IMR-90 (cell line): ENCODE results near the gene FLT3. TPM values are rescaled to one million over a fixed set of nuclear protein-coding genes. Genes with fewer than 3 reads are reported as not detected.

Experiments used
- ATAC-seq: fragments of 200-7000 bp; cut with Tn5 transposase; 2 replicates; pipeline ENCODE4 v1.9.1; 2020; ENCODE audit warnings: low read depth, mild to moderate bottlenecking, moderate library complexity
- BruUV-seq: library from RNA; stranded (reverse); fragments of 400-500 nt; replicated peaks from 2 replicates; lab custom pipeline; 2021; lab: Mats Ljungman, UMichigan
- CTCF ChIA-PET: fragments of 300-600 bp; formaldehyde crosslinking; extraction: SDS; loops from one replicate; lab custom pipeline; 2021; ENCODE audit warnings: antibody characterized with exemption; lab: Yijun Ruan, JAX
- POLR2A ChIA-PET: fragments of 300-600 bp; sonication (Branson Sonifier 250); formaldehyde crosslinking; loops from one replicate; lab custom pipeline; 2022; ENCODE audit warnings: antibody characterized with exemption; ENCODE audit not compliant: unreplicated experiment; lab: Charles Lee
- DNase-seq: peaks from one replicate; pipeline ENCODE4 v3.0.0; 2013
- H2AFZ ChIP-seq: replicated peaks from 2 replicates; pipeline ENCODE3; 2013; ENCODE audit warnings: low read length, mild to moderate bottlenecking; ENCODE audit not compliant: poor library complexity
- H2AK5ac ChIP-seq: 2 replicates; pipeline ENCODE4 v1.6.1; 2013; ENCODE audit warnings: low read depth, low read length, inconsistent platforms
- H2AK9ac ChIP-seq: replicated peaks from 2 replicates; pipeline ENCODE3; 2013; ENCODE audit warnings: mild to moderate bottlenecking, low read depth, low read length, moderate library complexity; ENCODE audit not compliant: poor library complexity
- H2BK120ac ChIP-seq: 2 replicates; pipeline ENCODE4 v1.6.1; 2013; ENCODE audit warnings: low read depth, low read length, inconsistent platforms
- H2BK15ac ChIP-seq: 3 replicates; pipeline ENCODE4 v1.6.1; 2013; ENCODE audit warnings: low read depth, low read length, inconsistent platforms
- H2BK20ac ChIP-seq: 2 replicates; pipeline ENCODE4 v1.6.1; 2013; ENCODE audit warnings: low read depth, mild to moderate bottlenecking, inconsistent platforms, low read length, moderate library complexity
- H2BK5ac ChIP-seq: 2 replicates; pipeline ENCODE4 v1.6.1; 2013; ENCODE audit warnings: mild to moderate bottlenecking, low read depth, low read length, inconsistent platforms; ENCODE audit not compliant: poor library complexity, severe bottlenecking
- H3K14ac ChIP-seq: replicated peaks from 2 replicates; pipeline ENCODE4 v1.6.1; 2013; ENCODE audit warnings: low read depth, low read length, inconsistent platforms
- H3K18ac ChIP-seq: 2 replicates; pipeline ENCODE4 v1.6.1; 2013; ENCODE audit warnings: low read depth, low read length, control low read depth
- H3K23ac ChIP-seq: 2 replicates; pipeline ENCODE4 v1.6.1; 2013; ENCODE audit warnings: low read depth, low read length, inconsistent platforms
- H3K27ac ChIP-seq: 2 replicates; pipeline ENCODE4 v1.5.1; 2013; ENCODE audit warnings: mild to moderate bottlenecking, control low read depth, low read length; ENCODE audit not compliant: insufficient read depth
- H3K27me3 ChIP-seq: 2 replicates; pipeline ENCODE4 v1.6.1; 2013; ENCODE audit warnings: low read length; ENCODE audit not compliant: control insufficient read depth, insufficient read depth
- H3K36me3 ChIP-seq: 2 replicates; pipeline ENCODE4 v1.6.1; 2013; ENCODE audit warnings: low read length, mixed read lengths; ENCODE audit not compliant: control insufficient read depth, insufficient read depth
- H3K4ac ChIP-seq: 2 replicates; pipeline ENCODE4 v1.6.1; 2013; ENCODE audit warnings: low read depth, low read length, inconsistent platforms
- H3K4me1 ChIP-seq: 2 replicates; pipeline ENCODE4 v1.6.1; 2013; ENCODE audit warnings: low read length, mixed read lengths; ENCODE audit not compliant: control insufficient read depth, insufficient read depth
- H3K4me2 ChIP-seq: 2 replicates; pipeline ENCODE4 v1.6.1; 2013; ENCODE audit warnings: low read depth, mild to moderate bottlenecking, control low read depth, low read length, moderate library complexity
- H3K4me3 ChIP-seq: 2 replicates; pipeline ENCODE4 v1.5.1; 2013; ENCODE audit warnings: low read depth, mild to moderate bottlenecking, control low read depth, low read length, moderate library complexity; ENCODE audit not compliant: insufficient read depth
- H3K56ac ChIP-seq: 2 replicates; pipeline ENCODE4 v1.6.1; 2013; ENCODE audit warnings: low read length, inconsistent platforms; ENCODE audit not compliant: insufficient read depth; ENCODE audit errors: extremely low read depth
- H3K79me1 ChIP-seq, 2 experiments: 2 replicates each; pipeline ENCODE4 v1.6.1; 2013; ENCODE audit warnings: low read length in 2 of 2, inconsistent platforms in 1 of 2, low read depth in 1 of 2
- H3K9ac ChIP-seq: 2 replicates; pipeline ENCODE4 v1.6.1; 2013; ENCODE audit warnings: low read depth, low read length, control low read depth
- H3K9me1 ChIP-seq: 2 replicates; pipeline ENCODE4 v1.6.1; 2013; ENCODE audit warnings: low read length, inconsistent platforms; ENCODE audit not compliant: insufficient read depth
- H3K9me3 ChIP-seq: 2 replicates; pipeline ENCODE4 v1.6.1; 2013; ENCODE audit warnings: low read length; ENCODE audit not compliant: control insufficient read depth, insufficient read depth
- H4K20me1 ChIP-seq: 2 replicates; pipeline ENCODE4 v1.6.1; 2013; ENCODE audit warnings: low read length, inconsistent platforms; ENCODE audit not compliant: insufficient read depth
- H4K5ac ChIP-seq: 2 replicates; pipeline ENCODE4 v1.6.1; 2013; ENCODE audit warnings: mild to moderate bottlenecking, low read depth, low read length, control low read depth
- H4K8ac ChIP-seq, 2 experiments: 2 replicates each; pipeline ENCODE4 v1.6.1; 2013; ENCODE audit warnings: low read depth in 2 of 2, low read length in 2 of 2, control low read depth in 1 of 2, inconsistent platforms in 1 of 2
- H4K91ac ChIP-seq: 2 replicates; pipeline ENCODE4 v1.6.1; 2013; ENCODE audit warnings: low read depth, low read length, inconsistent platforms; ENCODE audit not compliant: insufficient read depth
- BHLHE40 ChIP-seq: fragments of 150-350 bp; IDR thresholded peaks from 2 replicates; pipeline ENCODE4 v1.6.1; 2016; ENCODE audit warnings: mild to moderate bottlenecking, low read depth, low read length
- CEBPB ChIP-seq: IDR thresholded peaks from 2 replicates; pipeline ENCODE4 v1.6.1; 2012; ENCODE audit warnings: low read depth, low read length, improper control_type of control experiment
- CHD1 ChIP-seq: IDR thresholded peaks from 2 replicates; pipeline ENCODE4 v1.6.1; 2012; ENCODE audit warnings: low read depth, low read length, improper control_type of control experiment
- MAFK ChIP-seq: IDR thresholded peaks from 2 replicates; pipeline ENCODE4 v1.6.1; 2012; ENCODE audit warnings: low read depth, low read length, improper control_type of control experiment
- MAZ ChIP-seq: IDR thresholded peaks from 2 replicates; pipeline ENCODE4 v1.6.1; 2012; ENCODE audit warnings: low read depth, mild to moderate bottlenecking, low read length, improper control_type of control experiment, moderate library complexity, borderline replicate concordance
- MXI1 ChIP-seq: IDR thresholded peaks from 2 replicates; pipeline ENCODE4 v1.6.1; 2012; ENCODE audit warnings: low read depth, mild to moderate bottlenecking, low read length, moderate library complexity, borderline replicate concordance
- NFE2L2 ChIP-seq: fragments of 150-350 bp; IDR thresholded peaks from 2 replicates; pipeline ENCODE4 v1.6.1; 2016; ENCODE audit warnings: low read depth, mild to moderate bottlenecking, low read length
- POLR2A ChIP-seq: IDR thresholded peaks from 2 replicates; pipeline ENCODE4 v1.6.1; 2012; ENCODE audit warnings: mild to moderate bottlenecking, low read depth, low read length
- RAD21 ChIP-seq: IDR thresholded peaks from 2 replicates; pipeline ENCODE4 v1.6.1; 2012; ENCODE audit warnings: low read length, improper control_type of control experiment
- RFX5 ChIP-seq: IDR thresholded peaks from 2 replicates; pipeline ENCODE4 v1.8.0; 2012; ENCODE audit warnings: low read depth, mild to moderate bottlenecking, low read length, moderate library complexity
- SMC3 ChIP-seq: fragments of 150-350 bp; IDR thresholded peaks from 2 replicates; pipeline ENCODE4 v1.6.1; 2016; ENCODE audit warnings: low read depth, mild to moderate bottlenecking, antibody characterized with exemption, low read length, moderate library complexity
- WGBS, 2 experiments: methylation state at CpG; one replicate each; pipeline versions ENCODE4 v1.1.5 to v1.1.7; 2013; ENCODE audit warnings: missing lambda C conversion rate in 2 of 2; ENCODE audit not compliant: insufficient read length in 1 of 2; ENCODE audit errors: extremely low coverage in 2 of 2; 5-methylcytosine and 5-hydroxymethylcytosine counted together
- dilution Hi-C: fragments of 300-500 bp; cut with HindIII; formaldehyde crosslinking; loops from one replicate; pipeline ENCODE4 v1.14.3; 2018; ENCODE audit warnings: low sequenced_read_pairs; ENCODE audit not compliant: unreplicated experiment
- in situ Hi-C: fragments of 300-500 bp; cut with MboI; formaldehyde crosslinking; loops from 3 replicates; pipeline ENCODE4 v1.14.3; 2019; ENCODE audit warnings: low sequenced_read_pairs, inconsistent platforms, mixed read lengths
- intact Hi-C: fragments of 100-400 bp; cut with micrococcal nuclease; formaldehyde crosslinking; loops from 2 replicates; pipeline ENCODE4 v1.10.0; 2022
- polyA plus RNA-seq, 3 experiments: library from polyadenylated mRNA; depleted of rRNA; stranded (reverse); fragments of >200 nt; gene quantifications; 2 replicates each; pipeline ENCODE4 v1.2.3, GENCODE V29; 2012; ENCODE audit warnings: low replicate concordance in 1 of 3
- total RNA-seq: library from RNA; depleted of rRNA; stranded (reverse); fragments of >200 nt; gene quantifications from 2 replicates; pipeline ENCODE4 v1.2.3, GENCODE V29; 2012
- TF ChIP-seq, protein P1 (sequence below): fragments of 150-350 bp; IDR thresholded peaks from 2 replicates; pipeline ENCODE4 v1.6.1; 2017; ENCODE audit warnings: mild to moderate bottlenecking, antibody characterized with exemption, low read length, low read depth
- TF ChIP-seq, protein P2 (sequence below): conservative IDR thresholded peaks from 2 replicates; pipeline ENCODE4 v1.5.1; 2012; ENCODE audit warnings: mild to moderate bottlenecking, low read depth, low read length, improper control_type of control experiment

FLT3 gene
- total and polyA plus RNA-seq, 2 of the 4 experiments (the other 2 are of a cell fraction): not detected

DNA sequence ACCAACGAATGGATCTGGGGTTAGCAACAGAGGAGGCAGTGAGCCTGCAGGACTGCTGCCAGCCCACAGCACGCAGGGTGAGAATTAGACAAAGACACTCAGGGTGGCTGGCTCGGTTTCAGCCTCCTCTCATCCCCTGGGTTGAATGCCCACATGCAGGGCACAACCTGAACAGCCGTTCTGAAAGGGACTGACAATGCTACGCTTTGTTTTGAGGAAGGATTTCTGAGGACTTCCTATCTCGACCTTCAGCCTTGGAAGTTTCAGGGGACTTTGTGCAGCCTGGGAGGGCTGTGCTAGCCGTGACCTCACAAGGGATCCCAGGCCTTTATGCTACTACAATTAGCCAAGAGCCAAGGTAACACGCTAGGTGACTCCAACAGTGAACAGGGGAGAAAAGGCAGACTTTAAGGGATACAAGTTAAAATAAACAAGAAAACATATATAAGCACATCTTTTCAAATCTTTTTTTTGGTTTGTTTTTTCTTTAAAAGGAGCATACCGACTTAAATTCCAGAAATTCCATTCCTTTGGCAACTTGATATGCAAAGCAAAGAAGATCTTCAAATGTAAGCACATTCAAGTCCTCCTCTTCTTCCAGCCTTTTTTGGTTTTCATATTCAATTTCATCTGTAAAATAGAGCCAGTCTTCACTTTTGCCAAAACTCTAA is 77.4 kb downstream of the FLT3 start:
- H3K14ac ChIP-seq: peak overlapping the region; percentile 84; the same call in 1 of the 2 replicates
- BruUV-seq: no TSS peak
- H3K9me1 ChIP-seq: peaks cover 6% of the 10 kb centered on the region; the same call in 1 of the 2 replicates
- no peaks in the 10 kb centered on the region for H3K79me1 ChIP-seq
- no peaks in the 10 kb centered on the region for H4K20me1 ChIP-seq
- H3K4me2 ChIP-seq: peak overlapping the region; percentile 65
- H3K4me1 ChIP-seq: peaks cover 8% of the 10 kb centered on the region
- H2AK9ac ChIP-seq: peak overlapping the region; percentile 47
- peak overlapping the region; percentile 30; the same call in 1 of the 2 replicates for H2AK5ac ChIP-seq
- H2BK15ac ChIP-seq: peak overlapping the region; percentile 72; the same call in 2 of the 3 replicates
- H4K8ac ChIP-seq: peak overlapping the region; percentile 48 to 79; a peak in 3 of 4 replicates
- in situ Hi-C loops: no loop called here
- H3K56ac ChIP-seq: peak overlapping the region; percentile 41; the same call in 1 of the 2 replicates
- 0 out of 2 replicates have a peak overlapping the region, but pooled peaks have one; percentile 13 for H3K9ac ChIP-seq
- H3K27me3 ChIP-seq: peaks cover 6% of the 10 kb centered on the region; the same call in 1 of the 2 replicates
- CTCF ChIA-PET: no interaction called here
- H4K91ac ChIP-seq: peak overlapping the region; percentile 92
- intact Hi-C loops: no loop called here
- peak overlapping the region; percentile 74 for H3K4ac ChIP-seq
- no peaks in the 10 kb centered on the region for H3K9me3 ChIP-seq
- dilution Hi-C loops: no loop called here
- TF ChIP-seq RFX5 (no peak), MAZ (no peak), RAD21 (no peak), MAFK (no peak), CEBPB (no peak), CHD1 (no peak), NFE2L2 (no peak), MXI1 (no peak), BHLHE40 (no peak), SMC3 (no peak), POLR2A (no peak)
- TF ChIP-seq, protein P1, sequence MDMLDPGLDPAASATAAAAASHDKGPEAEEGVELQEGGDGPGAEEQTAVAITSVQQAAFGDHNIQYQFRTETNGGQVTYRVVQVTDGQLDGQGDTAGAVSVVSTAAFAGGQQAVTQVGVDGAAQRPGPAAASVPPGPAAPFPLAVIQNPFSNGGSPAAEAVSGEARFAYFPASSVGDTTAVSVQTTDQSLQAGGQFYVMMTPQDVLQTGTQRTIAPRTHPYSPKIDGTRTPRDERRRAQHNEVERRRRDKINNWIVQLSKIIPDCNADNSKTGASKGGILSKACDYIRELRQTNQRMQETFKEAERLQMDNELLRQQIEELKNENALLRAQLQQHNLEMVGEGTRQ: no peak
- TF ChIP-seq, protein P2, sequence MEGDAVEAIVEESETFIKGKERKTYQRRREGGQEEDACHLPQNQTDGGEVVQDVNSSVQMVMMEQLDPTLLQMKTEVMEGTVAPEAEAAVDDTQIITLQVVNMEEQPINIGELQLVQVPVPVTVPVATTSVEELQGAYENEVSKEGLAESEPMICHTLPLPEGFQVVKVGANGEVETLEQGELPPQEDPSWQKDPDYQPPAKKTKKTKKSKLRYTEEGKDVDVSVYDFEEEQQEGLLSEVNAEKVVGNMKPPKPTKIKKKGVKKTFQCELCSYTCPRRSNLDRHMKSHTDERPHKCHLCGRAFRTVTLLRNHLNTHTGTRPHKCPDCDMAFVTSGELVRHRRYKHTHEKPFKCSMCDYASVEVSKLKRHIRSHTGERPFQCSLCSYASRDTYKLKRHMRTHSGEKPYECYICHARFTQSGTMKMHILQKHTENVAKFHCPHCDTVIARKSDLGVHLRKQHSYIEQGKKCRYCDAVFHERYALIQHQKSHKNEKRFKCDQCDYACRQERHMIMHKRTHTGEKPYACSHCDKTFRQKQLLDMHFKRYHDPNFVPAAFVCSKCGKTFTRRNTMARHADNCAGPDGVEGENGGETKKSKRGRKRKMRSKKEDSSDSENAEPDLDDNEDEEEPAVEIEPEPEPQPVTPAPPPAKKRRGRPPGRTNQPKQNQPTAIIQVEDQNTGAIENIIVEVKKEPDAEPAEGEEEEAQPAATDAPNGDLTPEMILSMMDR: no peak
- H4K5ac ChIP-seq: peak overlapping the region; percentile 73
- peak overlapping the region; percentile 30 for H3K23ac ChIP-seq
- peak overlapping the region; percentile 79 for H3K18ac ChIP-seq
- POLR2A ChIA-PET: no interaction called here
- WGBS, 2 experiments: 36% methylated on average over 2 of the region's 9 CpGs; no CpG with 5 or more reads in 1 of the 2 experiments
- DNase-seq: peak; percentile 46
- H2AFZ ChIP-seq: peak overlapping the region; percentile 76
- H2BK20ac ChIP-seq: peak overlapping the region; percentile 90
- H3K27ac ChIP-seq: peak overlapping the region; percentile 54
- H2BK5ac ChIP-seq: peak overlapping the region; percentile 81
- no peaks in the 10 kb centered on the region for H3K36me3 ChIP-seq
- peak overlapping the region; percentile 92 for H2BK120ac ChIP-seq
- ATAC-seq: peak; percentile 80
- H3K4me3 ChIP-seq: no peak overlapping the region
